BLaER1 (cell line): ENCODE data around the gene VWA3A.
"Not testable (repeated sequence)": the region's sequence is repeated elsewhere in the genome, so short reads cannot be mapped to it uniquely, and the experiment has no call there.

Source experiments
- H3K27ac ChIP-seq: shearing (Covaris generic); formaldehyde crosslinking; 2 replicates; pipeline ENCODE4 v1.8.1; 2022
- H3K27me3 ChIP-seq: shearing (Covaris generic); formaldehyde crosslinking; 2 replicates; pipeline ENCODE4 v1.8.1; 2022
- H3K36me3 ChIP-seq: shearing (Covaris generic); formaldehyde crosslinking; 2 replicates; pipeline ENCODE4 v1.8.1; 2022
- H3K4me1 ChIP-seq: shearing (Covaris generic); formaldehyde crosslinking; 2 replicates; pipeline ENCODE4 v1.8.1; 2022
- H3K4me2 ChIP-seq: shearing (Covaris generic); formaldehyde crosslinking; 2 replicates; pipeline ENCODE4 v1.8.1; 2022
- H3K4me3 ChIP-seq: shearing (Covaris generic); formaldehyde crosslinking; 2 replicates; pipeline ENCODE4 v1.8.1; 2022
- H3K9ac ChIP-seq: shearing (Covaris generic); formaldehyde crosslinking; 2 replicates; pipeline ENCODE4 v1.8.1; 2022
- H3K9me3 ChIP-seq: shearing (Covaris generic); formaldehyde crosslinking; 2 replicates; pipeline ENCODE4 v1.8.1; 2022
- H4K20me1 ChIP-seq: shearing (Covaris generic); formaldehyde crosslinking; 2 replicates; pipeline ENCODE4 v1.8.1; 2022
- Cebpa-rat ChIP-seq: shearing (Covaris generic); IDR thresholded peaks from 2 replicates; pipeline ENCODE4 v1.8.1; 2022

The VWA3A gene

DNA sequence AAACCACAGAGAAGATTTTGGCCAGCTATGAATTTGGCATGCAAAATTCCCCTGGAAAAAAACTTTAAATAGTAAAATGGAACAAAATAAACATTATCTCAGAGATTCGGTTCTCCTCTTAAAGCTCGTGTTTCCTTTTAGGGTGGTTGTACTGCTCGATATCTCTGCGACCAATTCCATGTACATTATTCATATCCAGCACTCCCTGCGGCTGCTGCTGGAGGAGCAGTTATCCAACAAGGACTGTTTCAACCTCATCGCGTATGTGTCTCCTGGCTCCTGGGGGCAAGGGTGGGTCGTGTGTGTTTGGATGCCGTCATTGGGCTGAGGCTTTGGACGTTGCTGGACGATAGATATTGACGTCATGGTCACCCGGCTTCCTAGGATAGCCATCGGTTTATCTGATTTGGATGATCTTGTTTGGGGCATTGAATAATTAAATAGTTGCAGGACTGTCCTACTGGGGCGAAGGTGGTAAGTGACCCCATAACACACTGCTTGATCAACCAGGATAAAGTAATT lies 33.8 kb downstream of the VWA3A start:
- Histone ChIP-seq H4K20me1 (no peaks in the 10 kb centered on the region), H3K4me1 (peaks cover 16% of the 10 kb centered on the region), H3K9ac (no peak overlapping the region), H3K27ac (no peak overlapping the region), H3K4me2 (no peak overlapping the region), H3K4me3 (no peak overlapping the region), H3K27me3 (no peaks in the 10 kb centered on the region), H3K36me3 (no peaks in the 10 kb centered on the region), H3K9me3 (no peaks in the 10 kb centered on the region)
- no peak for TF ChIP-seq Cebpa-rat

GRCh38 chr16:22128537-22128936 lies 36.2 kb downstream of the VWA3A start:
- H3K4me3 ChIP-seq, H3K9ac ChIP-seq, H3K4me1 ChIP-seq, H3K27ac ChIP-seq, H4K20me1 ChIP-seq, H3K9me3 ChIP-seq, H3K4me2 ChIP-seq, H3K36me3 ChIP-seq, H3K27me3 ChIP-seq: not testable (repeated sequence)

DNA sequence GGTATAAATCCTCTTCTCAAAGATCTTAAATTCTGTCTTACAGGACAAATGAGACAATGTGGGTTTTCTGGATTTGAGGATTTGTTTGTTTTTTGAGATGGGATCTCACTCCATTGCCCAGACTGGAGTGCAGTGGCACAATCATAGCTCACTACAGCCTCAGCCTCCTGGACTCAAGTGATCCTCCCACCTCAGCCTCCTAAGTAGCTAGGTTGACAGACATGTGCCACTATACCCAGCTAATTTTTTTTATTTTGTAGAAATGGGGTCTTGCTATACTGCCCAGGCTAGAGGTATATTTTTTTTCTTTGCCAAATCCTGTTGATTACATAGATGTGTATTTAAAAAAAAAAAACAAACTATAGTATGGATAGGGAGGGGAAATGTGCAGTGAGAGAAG lies 38.2 kb downstream of the VWA3A start:
- TF ChIP-seq Cebpa-rat = no peak

DNA sequence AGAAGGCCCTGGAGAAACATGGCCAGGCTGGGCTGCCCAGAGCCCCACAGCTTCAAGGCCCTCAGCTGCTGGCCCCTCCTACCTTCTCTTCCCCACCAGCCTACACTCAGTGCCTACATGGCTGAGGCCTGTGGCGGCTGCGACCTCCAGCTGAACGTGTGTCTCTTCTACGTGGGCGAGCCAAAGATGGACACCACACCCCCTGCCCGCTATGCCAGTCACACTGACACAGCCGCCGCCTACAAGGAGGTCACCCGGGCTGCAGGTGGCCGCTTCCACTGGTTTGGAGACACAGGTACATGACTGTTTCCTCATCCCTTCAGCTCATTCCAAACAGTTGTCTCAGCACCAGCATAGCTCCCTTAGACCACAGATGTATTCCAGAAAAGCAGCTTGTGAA lies 40.5 kb downstream of the VWA3A start:
- peaks cover 1% of the 10 kb centered on the region; the same call in 1 of the 2 replicates for H3K4me1 ChIP-seq
- no peak for TF ChIP-seq Cebpa-rat
- no peak overlapping the region for H3K9ac ChIP-seq
- H3K4me2 ChIP-seq = no peak overlapping the region
- no peaks in the 10 kb centered on the region for H4K20me1 ChIP-seq
- H3K27ac ChIP-seq = no peak overlapping the region
- H3K4me3 ChIP-seq = no peak overlapping the region
- no peaks in the 10 kb centered on the region for H3K27me3 ChIP-seq
- H3K36me3 ChIP-seq = no peaks in the 10 kb centered on the region
- H3K9me3 ChIP-seq = no peaks in the 10 kb centered on the region

More for the DNA sequence above, 38.2 kb downstream of the VWA3A start:
- Histone ChIP-seq H3K9ac (no peak overlapping the region), H3K27me3 (no peaks in the 10 kb centered on the region), H3K9me3 (no peaks in the 10 kb centered on the region), H4K20me1 (no peaks in the 10 kb centered on the region), H3K4me3 (no peak overlapping the region), H3K4me2 (no peak overlapping the region), H3K36me3 (no peaks in the 10 kb centered on the region), H3K4me1 (no peaks in the 10 kb centered on the region), H3K27ac (no peak overlapping the region)

DNA sequence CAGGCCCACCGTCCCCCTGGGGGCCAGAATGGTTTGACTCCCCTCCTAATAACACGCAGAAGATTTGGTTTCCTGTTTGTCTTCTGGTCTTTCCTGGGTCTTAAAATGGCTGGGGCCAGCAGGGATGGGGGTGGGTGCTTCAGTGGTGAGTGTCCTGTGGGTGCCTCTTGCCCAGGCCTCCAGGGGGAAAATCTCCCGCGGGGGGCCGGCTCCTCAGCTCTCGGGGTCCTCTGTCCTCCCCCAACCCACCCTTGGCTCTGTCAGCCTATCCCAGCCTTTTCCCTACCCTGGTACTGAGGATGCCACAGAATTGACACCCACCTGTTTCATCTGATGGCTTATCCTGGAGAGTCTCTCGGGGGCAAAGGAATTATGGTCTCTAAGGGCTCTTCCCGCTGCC lies 46.1 kb downstream of the VWA3A start:
- Histone ChIP-seq H3K4me3 (no peak overlapping the region), H3K27ac (no peak overlapping the region), H3K9ac (no peak overlapping the region), H3K9me3 (no peaks in the 10 kb centered on the region), H3K4me2 (peak overlapping the region; percentile 67), H3K27me3 (no peaks in the 10 kb centered on the region), H4K20me1 (no peaks in the 10 kb centered on the region), H3K36me3 (no peaks in the 10 kb centered on the region), H3K4me1 (peaks cover 16% of the 10 kb centered on the region)
- no peak for TF ChIP-seq Cebpa-rat

DNA sequence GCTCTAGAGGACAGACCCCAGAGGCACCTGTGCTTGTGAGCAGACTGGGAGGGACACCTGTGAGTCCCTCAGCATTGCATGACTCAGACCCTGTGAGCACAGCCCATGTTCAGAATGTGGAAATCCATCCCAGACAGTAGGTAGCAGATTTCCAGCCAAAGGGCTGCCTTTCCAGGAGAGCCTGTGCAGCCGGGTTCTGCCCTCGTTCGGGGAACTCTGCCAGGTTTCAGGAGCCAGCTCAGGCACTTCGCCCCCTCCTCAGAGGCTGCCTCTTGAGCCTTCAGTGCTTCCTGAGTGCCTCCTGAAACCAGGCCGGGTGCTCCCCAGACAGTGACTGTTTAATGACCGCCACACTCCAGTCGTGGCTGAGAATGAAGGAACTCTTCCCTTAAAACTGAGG lies 46.7 kb downstream of the VWA3A start:
- Histone ChIP-seq H3K27ac (no peak overlapping the region), H3K9me3 (no peaks in the 10 kb centered on the region), H3K9ac (no peak overlapping the region), H3K36me3 (no peaks in the 10 kb centered on the region), H3K4me3 (no peak overlapping the region), H3K4me1 (peaks cover 16% of the 10 kb centered on the region), H3K27me3 (no peaks in the 10 kb centered on the region), H3K4me2 (peak overlapping the region; percentile 67; the same call in 1 of the 2 replicates), H4K20me1 (no peaks in the 10 kb centered on the region)
- TF ChIP-seq Cebpa-rat = no peak

GRCh38 chr16:22139732-22140131 lies 47.4 kb downstream of the VWA3A start:
- Histone ChIP-seq H3K9ac (no peak overlapping the region), H3K27ac (no peak overlapping the region), H3K4me2 (no peak overlapping the region), H3K9me3 (no peaks in the 10 kb centered on the region), H3K4me3 (no peak overlapping the region), H3K27me3 (no peaks in the 10 kb centered on the region), H4K20me1 (no peaks in the 10 kb centered on the region), H3K36me3 (no peaks in the 10 kb centered on the region), H3K4me1 (peaks cover 16% of the 10 kb centered on the region)
- TF ChIP-seq Cebpa-rat = no peak

- Histone ChIP-seq H3K4me1 (peaks cover 16% of the 10 kb centered on the region), H4K20me1 (no peaks in the 10 kb centered on the region), H3K36me3 (no peaks in the 10 kb centered on the region), H3K9ac (no peak overlapping the region), H3K9me3 (no peaks in the 10 kb centered on the region), H3K27ac (no peak overlapping the region), H3K27me3 (no peaks in the 10 kb centered on the region), H3K4me2 (no peak overlapping the region), H3K4me3 (no peak overlapping the region)
- no peak for TF ChIP-seq Cebpa-rat
Measured at GRCh38 chr16:22141767-22142166, 49.4 kb downstream of the VWA3A start.

DNA sequence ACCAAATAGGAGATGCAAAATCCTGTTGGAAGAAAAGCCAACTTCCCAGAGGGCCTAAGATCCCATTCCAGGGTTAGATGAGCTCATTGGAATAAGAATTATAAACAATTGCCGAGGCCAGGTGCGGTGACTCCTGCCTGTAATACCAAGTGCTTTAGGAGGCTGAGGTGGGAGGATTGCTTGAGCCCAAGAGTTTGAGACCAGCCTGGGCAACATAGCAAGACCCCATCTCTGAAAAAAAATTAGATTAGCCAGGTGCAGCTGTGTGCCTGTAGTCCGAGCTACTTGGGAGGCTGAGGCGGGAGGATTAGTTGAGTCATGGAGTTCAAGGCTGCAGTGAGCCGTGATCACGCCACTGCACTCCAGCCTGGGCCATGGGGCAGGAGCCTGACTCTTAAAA lies 52.2 kb downstream of the VWA3A start:
- H3K4me3 ChIP-seq = no peak overlapping the region
- H3K4me1 ChIP-seq = no peaks in the 10 kb centered on the region
- H3K36me3 ChIP-seq = no peaks in the 10 kb centered on the region
- H4K20me1 ChIP-seq = no peaks in the 10 kb centered on the region
- no peaks in the 10 kb centered on the region for H3K27me3 ChIP-seq
- no peaks in the 10 kb centered on the region for H3K9me3 ChIP-seq
- no peak overlapping the region for H3K27ac ChIP-seq
- no peak overlapping the region for H3K9ac ChIP-seq
- no peak overlapping the region for H3K4me2 ChIP-seq
- no peak for TF ChIP-seq Cebpa-rat

DNA sequence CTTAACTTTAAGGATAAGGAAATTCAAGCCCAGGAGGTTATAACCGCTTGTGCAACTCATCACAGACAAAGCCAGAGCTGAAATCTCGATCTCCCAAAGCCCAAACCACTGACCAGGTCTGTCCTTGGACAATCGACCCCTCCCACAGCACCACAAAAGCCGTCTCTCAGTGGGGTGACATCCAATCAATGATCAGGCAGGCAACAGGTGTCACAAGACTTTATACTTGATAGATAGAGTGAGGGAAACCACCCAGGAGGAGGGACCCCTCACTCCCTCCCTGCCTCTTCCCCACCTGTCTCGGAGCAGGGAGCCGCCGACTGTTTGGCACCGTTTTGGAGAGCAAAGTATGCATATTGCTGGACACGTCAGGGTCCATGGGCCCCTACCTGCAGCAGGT lies 55.5 kb downstream of the VWA3A start:
- no peaks in the 10 kb centered on the region for H3K4me1 ChIP-seq
- no peaks in the 10 kb centered on the region for H3K36me3 ChIP-seq
- no peak for TF ChIP-seq Cebpa-rat
- no peak overlapping the region for H3K27ac ChIP-seq
- H3K9me3 ChIP-seq = no peaks in the 10 kb centered on the region
- no peak overlapping the region for H3K4me3 ChIP-seq
- H3K27me3 ChIP-seq = no peaks in the 10 kb centered on the region
- no peaks in the 10 kb centered on the region for H4K20me1 ChIP-seq
- no peak overlapping the region for H3K4me2 ChIP-seq
- H3K9ac ChIP-seq = no peak overlapping the region
